Keratinocyte (primary cell): Measurements from ENCODE around the gene MAML1.

Source experiments
- CTCF ChIP-seq, 3 experiments: IDR thresholded peaks in 1 of 3; conservative IDR thresholded peaks in 1 of 3; optimal IDR thresholded peaks in 1 of 3; 2 replicates in 2 of 3; 3 replicates in 1 of 3; pipeline versions ENCODE3 to v1.5.1; 2011; ENCODE audit warnings: low read length in 3 of 3, mild to moderate bottlenecking in 3 of 3, moderate library complexity in 2 of 3, control low read depth in 1 of 3, inconsistent platforms in 1 of 3; ENCODE audit not compliant: insufficient read depth in 2 of 3; ENCODE audit errors: extremely low read depth in 1 of 3
- EZH2 ChIP-seq: IDR thresholded peaks from one replicate; pipeline ENCODE4 v1.6.1; 2012; ENCODE audit warnings: inconsistent platforms, mild to moderate bottlenecking, low read length, moderate library complexity

- TF ChIP-seq CTCF (optimal IDR thresholded peaks at IDR 0.05 in 1 of 3, IDR thresholded peaks at IDR 0.05 in 1 of 3, conservative IDR thresholded peaks at IDR 0.05 in 1 of 3; ENCODE audit: extremely low read depth in 1 of 3, insufficient read depth in 2 of 3, low read length in 3 of 3) (no peak), EZH2 (no peak)
Measured at GRCh38 chr5:179716286-179716685, 16.3 kb upstream of the MAML1 start.
